Activated CD4-positive, alpha-beta T cell treated with anti-CD3 and anti-CD28 coated beads, Interleukin-2, amount 10 ng/mL, durations not matched to agents 24 days and 14 days (primary cell): Measurements from ENCODE around the gene LPCAT1. TPM values are rescaled to one million over a fixed set of nuclear protein-coding genes. Genes with fewer than 3 reads are reported as not detected.

Source experiments
- DNase-seq: peaks from one replicate; pipeline ENCODE4 v3.0.0; 2022
- H3K27ac Mint-ChIP-seq: one replicate; pipeline ENCODE4 v1.8.0; 2022; ENCODE audit warnings: mild to moderate bottlenecking, mixed read lengths
- H3K27me3 Mint-ChIP-seq: one replicate; pipeline ENCODE4 v1.8.0; 2022; ENCODE audit warnings: mixed read lengths
- H3K36me3 Mint-ChIP-seq: one replicate; pipeline ENCODE4 v1.8.0; 2022; ENCODE audit warnings: low read depth, mild to moderate bottlenecking, mixed read lengths
- H3K4me1 Mint-ChIP-seq: one replicate; pipeline ENCODE4 v1.8.0; 2021; ENCODE audit warnings: mixed read lengths
- H3K4me3 Mint-ChIP-seq: one replicate; pipeline ENCODE4 v1.8.0; 2022; ENCODE audit warnings: mild to moderate bottlenecking, moderate library complexity, mixed read lengths
- H3K9me3 Mint-ChIP-seq: one replicate; pipeline ENCODE4 v1.8.0; 2021; ENCODE audit warnings: mixed read lengths
- intact Hi-C: fragments of 100-400 bp; cut with micrococcal nuclease; formaldehyde crosslinking; loops from one replicate; pipeline ENCODE4 v1.15.1; 2023
- total RNA-seq: library from RNA; stranded (reverse); gene quantifications from 2 replicates; pipeline ENCODE4 v1.2.3, GENCODE V29; 2022

LPCAT1 gene
- total RNA-seq, 1 donor from 2014 or later: 93.2 TPM

DNA sequence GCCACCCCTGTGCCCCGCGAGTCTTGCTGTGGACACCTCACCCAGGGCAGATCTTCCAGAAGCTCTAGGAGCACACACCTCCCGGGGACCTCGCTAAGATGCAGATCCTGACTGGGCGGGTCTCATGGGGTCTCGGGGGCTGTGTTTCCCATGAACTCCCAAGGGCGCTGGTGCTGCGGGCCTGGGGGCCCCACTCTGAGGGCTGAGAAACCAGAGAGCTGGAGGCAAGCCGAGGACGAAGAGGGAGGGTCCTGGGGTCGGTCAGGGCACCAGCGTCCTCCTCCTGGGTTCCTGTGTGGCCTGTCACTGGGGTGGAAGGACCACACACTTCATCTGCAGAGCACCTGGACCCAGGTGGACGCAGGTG lies 108.7 kb downstream of the LPCAT1 start:
- intact Hi-C loops: no loop called here
- H3K4me1 Mint-ChIP-seq: no peaks in the 10 kb centered on the region
- H3K27me3 Mint-ChIP-seq: no peaks in the 10 kb centered on the region

DNA sequence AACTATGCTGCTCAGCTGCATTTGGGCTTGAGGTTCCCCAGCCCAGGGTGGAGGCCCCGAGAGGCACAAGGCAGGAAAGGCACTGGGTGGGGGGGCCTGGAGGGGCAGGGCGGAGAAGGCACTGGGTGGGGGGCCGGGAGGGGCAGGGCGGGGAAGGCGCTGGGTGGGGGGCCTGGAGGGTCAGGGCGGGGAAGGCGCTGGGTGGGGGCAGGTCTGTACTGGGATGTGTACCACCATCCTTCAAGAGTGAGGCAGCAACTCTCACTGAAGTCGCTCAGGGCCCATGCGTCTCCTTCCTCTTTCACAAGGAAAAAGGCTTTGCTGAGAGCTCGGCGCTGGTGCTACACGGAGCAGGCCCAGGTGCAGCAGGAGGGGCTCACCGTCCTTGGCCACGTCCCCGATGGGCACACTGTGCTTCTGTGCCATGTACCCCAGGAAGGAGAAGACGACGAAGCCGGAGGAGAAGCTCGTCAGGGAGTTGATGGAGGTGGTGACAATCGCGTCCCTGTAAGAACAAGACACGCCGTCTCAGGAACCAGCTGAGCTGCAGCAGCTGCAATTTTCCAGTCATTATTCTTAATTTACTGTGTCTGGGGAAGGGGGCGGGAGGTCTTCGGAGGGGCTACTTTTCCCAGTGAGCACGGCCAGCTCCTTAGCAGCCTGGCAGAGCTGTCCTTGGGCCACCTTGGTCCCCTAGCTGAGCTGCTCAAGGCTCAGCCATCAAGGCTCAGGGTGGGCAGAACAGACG lies 109.3 kb downstream of the LPCAT1 start:
- intact Hi-C loops: no loop called here
- no peak overlapping the region for H3K27ac Mint-ChIP-seq
- H3K9me3 Mint-ChIP-seq: no peaks in the 10 kb centered on the region
- no peaks in the 10 kb centered on the region for H3K36me3 Mint-ChIP-seq
- no peak for DNase-seq
- no peaks in the 10 kb centered on the region for H3K4me1 Mint-ChIP-seq
- no peak overlapping the region for H3K4me3 Mint-ChIP-seq
- no peaks in the 10 kb centered on the region for H3K27me3 Mint-ChIP-seq

More for the DNA sequence above, 108.7 kb downstream of the LPCAT1 start:
- DNase-seq: no peak
- H3K9me3 Mint-ChIP-seq: no peaks in the 10 kb centered on the region
- H3K36me3 Mint-ChIP-seq: no peaks in the 10 kb centered on the region
- H3K4me3 Mint-ChIP-seq: no peak overlapping the region
- no peak overlapping the region for H3K27ac Mint-ChIP-seq

DNA sequence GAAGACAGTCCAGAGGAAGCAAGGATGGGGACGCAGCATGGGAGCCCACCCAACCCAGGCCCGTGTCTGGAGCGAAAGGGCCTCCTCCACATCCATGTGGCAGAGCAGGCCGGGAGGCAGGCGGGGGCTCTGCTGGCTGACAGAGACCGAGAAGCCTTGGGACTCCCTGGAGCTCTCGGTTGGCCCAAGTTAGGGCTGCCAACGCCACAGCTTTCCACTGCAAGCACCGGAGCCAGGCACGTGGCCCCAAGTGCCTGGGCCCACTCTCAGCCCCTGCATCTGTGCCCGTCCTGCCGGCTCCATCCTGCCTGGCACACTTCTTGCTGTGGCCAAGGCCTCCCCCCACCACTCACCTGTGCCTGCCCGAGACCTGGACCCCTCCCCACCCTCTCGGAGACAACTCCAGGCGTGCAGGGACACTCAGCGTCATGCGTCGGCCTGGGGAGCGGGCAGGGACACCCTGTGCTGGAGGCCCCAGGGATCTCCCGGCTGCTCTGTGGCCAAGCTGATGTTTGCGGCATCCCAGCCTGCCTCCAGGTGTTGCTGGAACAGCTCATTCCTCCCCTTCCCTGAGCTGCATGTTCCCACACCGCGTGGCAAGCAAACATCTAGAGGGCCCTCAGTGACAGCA lies 110.0 kb downstream of the LPCAT1 start:
- Mint-ChIP-seq H3K36me3 (no peaks in the 10 kb centered on the region), H3K4me3 (no peak overlapping the region), H3K4me1 (peaks cover 2% of the 10 kb centered on the region), H3K9me3 (no peaks in the 10 kb centered on the region), H3K27me3 (no peaks in the 10 kb centered on the region), H3K27ac (no peak overlapping the region)
- intact Hi-C loops: no loop called here
- DNase-seq: no peak

DNA sequence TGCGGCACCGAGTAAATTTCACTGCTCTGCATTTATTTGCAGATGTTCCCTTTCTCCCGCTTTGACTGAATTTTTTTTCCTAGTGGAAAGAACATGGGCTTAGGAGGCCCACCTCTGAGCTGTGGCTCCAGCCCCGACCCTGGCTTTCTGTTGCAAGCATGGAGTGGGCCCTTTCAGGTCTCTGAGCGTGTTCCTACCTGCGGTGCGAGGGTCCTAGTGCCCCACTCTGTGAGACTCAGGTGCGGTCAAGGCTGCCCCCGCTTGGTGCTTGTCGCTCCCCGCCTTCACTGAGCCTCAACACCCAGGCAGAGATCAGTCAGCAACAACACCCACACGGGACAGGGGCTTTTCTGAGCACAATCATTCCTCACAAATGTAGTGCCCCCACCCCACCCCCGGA lies 110.5 kb downstream of the LPCAT1 start:
- Mint-ChIP-seq H3K27me3 (no peaks in the 10 kb centered on the region), H3K4me3 (no peak overlapping the region), H3K9me3 (no peaks in the 10 kb centered on the region), H3K36me3 (no peaks in the 10 kb centered on the region), H3K27ac (no peak overlapping the region), H3K4me1 (peaks cover 2% of the 10 kb centered on the region)
- DNase-seq: no peak
- intact Hi-C loops: no loop called here

DNA sequence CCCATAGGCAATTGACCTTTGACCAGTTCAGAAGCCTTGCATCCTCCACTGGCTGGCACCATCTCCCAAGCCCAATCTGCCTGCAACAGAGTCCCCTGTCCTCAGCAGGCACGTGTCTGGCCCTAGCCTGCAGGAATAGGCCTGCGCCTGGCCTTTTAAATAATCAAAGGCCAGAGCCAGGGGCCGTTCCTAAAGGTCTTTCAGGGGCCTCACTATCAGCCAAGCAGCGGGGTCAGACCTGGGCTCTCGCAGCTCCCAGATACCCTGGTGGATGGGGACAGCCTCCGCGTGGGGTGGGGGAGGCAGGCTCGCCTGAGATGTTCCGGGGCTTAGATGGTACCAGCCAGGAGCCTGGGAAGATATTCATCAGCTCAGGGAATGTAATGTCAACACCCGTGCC lies 111.1 kb downstream of the LPCAT1 start:
- H3K27me3 Mint-ChIP-seq: no peaks in the 10 kb centered on the region
- DNase-seq: no peak
- intact Hi-C loops: no loop called here
- no peak overlapping the region for H3K27ac Mint-ChIP-seq
- no peaks in the 10 kb centered on the region for H3K9me3 Mint-ChIP-seq
- H3K4me3 Mint-ChIP-seq: no peak overlapping the region
- H3K4me1 Mint-ChIP-seq: peaks cover 2% of the 10 kb centered on the region
- no peaks in the 10 kb centered on the region for H3K36me3 Mint-ChIP-seq

DNA sequence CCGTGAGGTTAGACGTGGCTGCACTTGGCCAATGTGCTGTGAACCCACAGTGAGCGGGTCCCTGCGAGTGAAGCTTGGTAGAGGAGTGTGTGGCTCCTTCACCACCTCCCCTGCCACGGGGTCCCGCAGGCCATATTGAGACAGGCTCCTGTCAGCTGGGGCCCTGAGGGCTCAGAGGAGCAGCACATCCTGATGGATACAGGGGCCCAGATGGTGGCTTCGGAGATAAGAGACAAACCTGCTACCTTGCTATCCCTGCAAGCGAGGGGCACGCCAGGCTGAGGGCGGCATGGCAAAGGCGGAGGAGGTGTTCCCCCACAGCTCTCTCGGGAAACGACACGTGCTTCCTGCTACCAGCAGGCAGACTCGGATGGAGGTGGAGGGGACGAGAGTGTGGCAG lies 111.6 kb downstream of the LPCAT1 start:
- H3K36me3 Mint-ChIP-seq: no peaks in the 10 kb centered on the region
- H3K27ac Mint-ChIP-seq: no peak overlapping the region
- peaks cover 1% of the 10 kb centered on the region for H3K27me3 Mint-ChIP-seq
- H3K9me3 Mint-ChIP-seq: no peaks in the 10 kb centered on the region
- intact Hi-C loops: no loop called here
- no peak for DNase-seq
- H3K4me1 Mint-ChIP-seq: peaks cover 2% of the 10 kb centered on the region
- no peak overlapping the region for H3K4me3 Mint-ChIP-seq

Other genes starting within 250 kb of the LPCAT1 start
- gene TERT, start 228.9 kb downstream of the LPCAT1 start, total RNA-seq: 10.1 and 16.8 TPM in 2 replicates
- 113 and 114 TPM in 2 replicates for gene CLPTM1L, start 178.9 kb downstream of the LPCAT1 start, total RNA-seq
- gene SLC6A3, start 78.5 kb downstream of the LPCAT1 start, total RNA-seq: not detected in 2 replicates